Measurements from ENCODE around the gene SEMA4D. TPM values are rescaled to one million over a fixed set of nuclear protein-coding genes. Genes with fewer than 3 reads are reported as not detected.

The SEMA4D gene
- total RNA-seq, 1 donor from 2014 or later, result 79.7 TPM

DNA sequence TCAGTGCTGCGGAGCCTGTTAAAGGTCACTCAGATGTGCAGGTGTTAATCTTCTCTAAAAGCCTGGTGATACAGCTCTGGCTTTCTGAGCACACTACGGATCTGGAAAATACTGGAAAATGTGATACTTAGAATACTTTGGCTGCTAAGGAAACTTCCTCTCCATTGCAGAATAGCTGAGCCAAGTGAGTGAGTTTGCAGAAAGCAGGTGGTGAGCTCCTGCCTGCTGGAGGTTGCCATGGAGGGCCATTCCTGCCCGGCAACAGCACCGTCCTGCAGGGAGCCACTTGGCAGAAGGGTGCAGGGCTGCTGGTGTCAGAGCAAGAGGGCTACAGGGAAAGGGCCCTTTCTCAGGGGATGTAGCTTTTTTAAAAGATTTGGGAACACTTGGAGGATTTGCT, 138.9 kb downstream of the SEMA4D start:
- TF ChIP-seq, protein P1, sequence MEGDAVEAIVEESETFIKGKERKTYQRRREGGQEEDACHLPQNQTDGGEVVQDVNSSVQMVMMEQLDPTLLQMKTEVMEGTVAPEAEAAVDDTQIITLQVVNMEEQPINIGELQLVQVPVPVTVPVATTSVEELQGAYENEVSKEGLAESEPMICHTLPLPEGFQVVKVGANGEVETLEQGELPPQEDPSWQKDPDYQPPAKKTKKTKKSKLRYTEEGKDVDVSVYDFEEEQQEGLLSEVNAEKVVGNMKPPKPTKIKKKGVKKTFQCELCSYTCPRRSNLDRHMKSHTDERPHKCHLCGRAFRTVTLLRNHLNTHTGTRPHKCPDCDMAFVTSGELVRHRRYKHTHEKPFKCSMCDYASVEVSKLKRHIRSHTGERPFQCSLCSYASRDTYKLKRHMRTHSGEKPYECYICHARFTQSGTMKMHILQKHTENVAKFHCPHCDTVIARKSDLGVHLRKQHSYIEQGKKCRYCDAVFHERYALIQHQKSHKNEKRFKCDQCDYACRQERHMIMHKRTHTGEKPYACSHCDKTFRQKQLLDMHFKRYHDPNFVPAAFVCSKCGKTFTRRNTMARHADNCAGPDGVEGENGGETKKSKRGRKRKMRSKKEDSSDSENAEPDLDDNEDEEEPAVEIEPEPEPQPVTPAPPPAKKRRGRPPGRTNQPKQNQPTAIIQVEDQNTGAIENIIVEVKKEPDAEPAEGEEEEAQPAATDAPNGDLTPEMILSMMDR (IDR thresholded peaks at IDR 0.05), result no peak
- H3K36me3 Mint-ChIP-seq (ENCODE audit: low read depth), result peaks cover 85% of the 10 kb centered on the region
- POLR2A ChIA-PET, result no interaction called here

DNA sequence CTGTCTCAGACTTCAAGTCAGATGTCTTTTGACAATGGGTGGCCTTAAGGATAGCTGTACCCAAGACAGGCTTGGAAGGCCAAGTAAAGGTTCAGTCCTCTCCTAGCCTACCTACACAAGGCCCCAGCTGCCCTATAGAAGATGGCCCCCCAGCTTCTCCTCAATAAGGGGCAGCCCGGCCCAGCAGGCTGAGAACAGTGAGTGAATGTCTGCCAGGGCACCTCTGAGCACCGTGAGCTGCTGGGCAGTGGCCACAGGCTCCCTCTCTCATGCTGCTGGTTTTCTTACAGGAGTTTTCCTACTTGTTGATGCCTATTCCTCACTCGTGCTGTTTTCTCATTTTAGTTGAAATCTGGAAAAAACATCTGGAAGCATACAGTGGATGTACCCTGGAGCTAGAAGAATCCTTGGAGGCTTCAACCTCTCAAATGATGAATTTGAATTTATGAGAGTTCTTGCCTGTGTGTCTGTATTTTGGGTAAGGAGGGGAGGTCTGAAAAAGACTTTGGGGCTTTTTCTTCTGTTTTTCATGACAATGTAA, 139.5 kb downstream of the SEMA4D start:
- POLR2A ChIA-PET, result no interaction called here
- intact Hi-C loops (cut with micrococcal nuclease), result no loop called here

More for the DNA sequence above, 138.9 kb downstream of the SEMA4D start:
- no peak overlapping the region for H3K27ac Mint-ChIP-seq
- no peak for ATAC-seq (ENCODE audit: low read depth)
- no peak for DNase-seq
- CTCF ChIA-PET, result no interaction called here
- no peaks in the 10 kb centered on the region for H3K4me1 Mint-ChIP-seq
- intact Hi-C loops (cut with micrococcal nuclease), result no loop called here
- H3K27me3 Mint-ChIP-seq, result no peaks in the 10 kb centered on the region
- no peaks in the 10 kb centered on the region for H3K9me3 Mint-ChIP-seq
- no peak overlapping the region for H3K4me3 Mint-ChIP-seq

DNA sequence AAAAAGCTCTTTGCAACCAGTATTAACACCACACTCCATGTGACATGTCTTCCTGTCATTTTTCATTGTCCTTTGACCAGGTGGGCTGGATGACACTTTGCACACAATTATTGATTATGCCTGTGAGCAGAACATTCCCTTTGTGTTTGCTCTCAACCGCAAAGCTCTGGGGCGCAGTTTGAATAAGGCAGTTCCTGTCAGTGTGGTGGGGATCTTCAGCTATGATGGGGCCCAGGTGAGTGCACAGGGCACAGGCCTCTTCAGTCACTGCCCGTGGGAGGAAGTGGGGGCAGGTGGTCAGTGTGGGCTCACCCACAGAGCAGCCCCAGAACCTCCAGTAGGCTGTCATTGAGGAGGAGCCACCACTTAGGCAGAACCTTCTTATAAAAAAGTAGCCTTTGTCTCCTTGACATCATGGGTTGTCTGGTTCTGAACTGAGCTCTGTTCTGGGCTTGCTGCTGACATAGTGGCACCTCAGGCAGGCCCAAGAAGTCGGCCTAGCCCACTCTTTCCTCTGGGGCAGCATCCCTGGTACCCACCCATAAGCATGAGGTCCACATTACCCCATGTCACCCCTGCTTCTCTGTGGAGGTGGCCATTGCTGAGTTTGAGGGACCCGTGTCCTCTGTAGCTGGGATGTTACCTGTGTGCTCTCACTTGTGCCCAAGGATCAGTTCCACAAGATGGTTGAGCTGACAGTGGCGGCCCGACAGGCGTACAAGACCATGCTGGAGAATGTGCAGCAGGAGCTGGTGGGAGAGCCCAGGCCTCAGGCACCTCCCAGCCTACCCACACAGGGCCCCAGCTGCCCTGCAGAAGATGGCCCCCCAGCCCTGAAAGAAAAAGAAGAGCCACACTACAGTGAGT, 140.3 kb downstream of the SEMA4D start:
- intact Hi-C loops (cut with micrococcal nuclease), result no loop called here
- CTCF ChIA-PET, result interaction anchor here (1.2 kb wide), 1 partner anchor 191 kb away, joined by 6 read pairs; no protein-coding TSS in a partner anchor
- Mint-ChIP-seq H3K4me3 (no peak overlapping the region), H3K4me1 (peaks cover 3% of the 10 kb centered on the region), H3K36me3 (ENCODE audit: low read depth) (peaks cover 98% of the 10 kb centered on the region), H3K27me3 (no peaks in the 10 kb centered on the region), H3K27ac (no peak overlapping the region), H3K9me3 (no peaks in the 10 kb centered on the region)
- TF ChIP-seq, protein P1 (IDR thresholded peaks at IDR 0.05), result no peak
- POLR2A ChIA-PET, result no interaction called here
- DNase-seq (no peak), ATAC-seq (ENCODE audit: low read depth) (no peak)

More for the DNA sequence above, 139.5 kb downstream of the SEMA4D start:
- no peak for ATAC-seq (ENCODE audit: low read depth)
- Mint-ChIP-seq H3K9me3 (no peaks in the 10 kb centered on the region), H3K4me1 (no peaks in the 10 kb centered on the region), H3K27me3 (no peaks in the 10 kb centered on the region), H3K27ac (no peak overlapping the region), H3K4me3 (no peak overlapping the region), H3K36me3 (ENCODE audit: low read depth) (peaks cover 90% of the 10 kb centered on the region)
- TF ChIP-seq, protein P1 (IDR thresholded peaks at IDR 0.05), result no peak
- CTCF ChIA-PET, result interaction anchor here (1.2 kb wide), 1 partner anchor 190 kb away, joined by 6 read pairs; no protein-coding TSS in a partner anchor
- DNase-seq, result no peak

DNA sequence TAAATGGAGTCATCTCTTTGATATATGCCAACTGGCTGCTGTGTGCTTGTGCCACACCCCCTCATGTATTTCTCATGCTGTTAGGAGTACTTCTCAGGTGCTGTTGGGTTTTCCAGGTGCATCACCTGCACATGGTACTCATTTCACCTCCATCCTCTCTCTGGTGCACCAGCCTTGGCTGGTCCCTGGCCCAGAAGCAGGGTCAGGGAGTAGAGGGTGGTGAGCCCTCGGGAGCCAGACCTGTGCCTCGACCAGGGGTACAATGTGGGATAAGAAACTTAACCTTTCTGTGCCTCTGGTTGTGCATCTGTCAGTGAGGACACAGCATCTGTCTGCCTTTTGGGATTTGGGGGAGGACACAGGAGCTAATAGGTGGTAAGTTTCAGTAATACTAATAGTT, 141.1 kb downstream of the SEMA4D start:
- intact Hi-C loops (cut with micrococcal nuclease), result no loop called here
- POLR2A ChIA-PET, result no interaction called here
- Mint-ChIP-seq H3K4me3 (no peak overlapping the region), H3K4me1 (peaks cover 9% of the 10 kb centered on the region), H3K9me3 (no peaks in the 10 kb centered on the region), H3K27ac (no peak overlapping the region), H3K36me3 (ENCODE audit: low read depth) (peaks cover 99% of the 10 kb centered on the region), H3K27me3 (no peaks in the 10 kb centered on the region)
- TF ChIP-seq, protein P1 (IDR thresholded peaks at IDR 0.05), result no peak
- ATAC-seq (ENCODE audit: low read depth), result no peak
- CTCF ChIA-PET, result no interaction called here
- no peak for DNase-seq

DNA sequence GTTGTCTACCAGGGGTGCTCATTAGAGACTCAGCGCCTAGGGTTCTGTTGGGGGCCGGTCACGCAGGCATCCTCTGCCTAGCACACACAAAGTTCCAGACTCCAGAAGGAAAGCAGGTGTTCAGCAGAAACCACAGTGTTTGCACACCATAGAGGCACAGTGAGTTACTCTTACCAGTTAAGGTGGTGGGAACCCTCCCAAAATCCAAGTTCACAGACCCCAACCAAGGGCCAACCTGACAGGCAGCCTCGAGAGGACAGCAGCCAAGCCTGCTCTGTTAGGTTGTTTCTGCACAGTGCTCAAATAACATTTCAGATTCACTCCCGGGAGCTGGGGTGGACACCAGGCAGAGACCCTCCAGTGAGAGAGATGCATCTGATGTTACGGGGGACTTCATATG, 143.4 kb downstream of the SEMA4D start:
- TF ChIP-seq, protein P1 (IDR thresholded peaks at IDR 0.05), result no peak
- intact Hi-C loops (cut with micrococcal nuclease), result no loop called here
- no peak for DNase-seq
- ChIA-PET CTCF (no interaction called here), POLR2A (no interaction called here)
- no peaks in the 10 kb centered on the region for H3K9me3 Mint-ChIP-seq
- no peaks in the 10 kb centered on the region for H3K27me3 Mint-ChIP-seq
- ATAC-seq (ENCODE audit: low read depth), result no peak
- peaks cover 99% of the 10 kb centered on the region for H3K36me3 Mint-ChIP-seq (ENCODE audit: low read depth)
- peaks cover 10% of the 10 kb centered on the region for H3K4me1 Mint-ChIP-seq
- no peak overlapping the region for H3K4me3 Mint-ChIP-seq
- no peak overlapping the region for H3K27ac Mint-ChIP-seq

Measured in activated B cell treated with CpG ODN at 0.5 μM for 24 hours (primary cell).